ENCODE data around the gene OR10H4. TPM values are rescaled to one million over a fixed set of nuclear protein-coding genes. Genes with fewer than 3 reads are reported as not detected.

Gene OR10H4
- total RNA-seq, 1 experiment from 2014 or later: not detected

DNA sequence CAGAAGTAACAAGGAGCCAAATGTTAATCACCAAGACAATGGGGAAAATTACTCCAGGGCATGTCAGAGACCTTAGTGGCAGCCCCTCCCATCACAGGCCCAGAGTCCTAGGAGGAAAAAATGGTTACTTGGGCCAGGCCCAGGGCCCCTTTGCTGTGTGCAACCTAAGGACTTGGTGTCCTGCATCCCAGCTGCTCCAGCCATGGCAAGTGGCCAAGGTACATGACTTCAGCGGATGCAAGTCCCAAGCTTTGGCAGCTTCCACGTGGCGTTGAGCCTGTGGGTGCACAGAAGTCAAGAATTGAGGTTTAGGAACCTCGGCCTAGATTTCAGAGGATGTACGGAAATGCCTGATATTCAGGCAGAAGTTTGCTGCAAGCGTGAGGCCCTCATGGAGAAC lies 46.7 kb downstream of the OR10H4 start:
- in situ Hi-C loops (cut with HindIII; ENCODE audit: low pct_unique_long_range_greater_than_20kb, low sequenced_read_pairs): no loop called here

DNA sequence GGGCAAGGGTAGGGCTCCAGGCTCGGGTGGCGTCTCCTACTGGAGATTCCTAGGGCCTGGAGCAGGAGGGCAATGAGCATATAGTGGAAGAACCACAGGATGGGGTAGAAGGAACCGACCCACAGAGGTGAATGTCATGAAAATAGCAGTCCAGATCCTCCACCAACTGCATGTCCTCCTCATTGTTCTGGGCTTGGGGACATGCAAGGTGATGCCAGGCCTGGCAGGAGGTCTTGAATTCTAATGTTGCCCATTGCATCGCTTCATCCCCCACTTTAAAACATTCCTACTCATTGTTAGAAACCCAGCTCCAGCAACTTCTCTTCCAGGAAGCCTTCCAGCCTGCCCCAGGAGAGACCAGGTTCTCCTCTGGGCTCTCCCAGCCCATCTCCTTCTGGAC lies 49.4 kb downstream of the OR10H4 start:
- DNase-seq (ENCODE audit: low read depth): no peak
- in situ Hi-C loops (cut with HindIII; ENCODE audit: low pct_unique_long_range_greater_than_20kb, low sequenced_read_pairs): no loop called here

More for the DNA sequence above, 46.7 kb downstream of the OR10H4 start:
- no peak for DNase-seq (ENCODE audit: low read depth)

Other genes starting within 250 kb of the OR10H4 start
- gene OR10H2, start 221.0 kb upstream of the OR10H4 start, total RNA-seq (2014; rRNA removed; shearing (Covaris generic); ENCODE audit: low replicate concordance): not detected in 2 replicates
- gene OR10H3, start 211.0 kb upstream of the OR10H4 start, total RNA-seq (2014; rRNA removed; shearing (Covaris generic); ENCODE audit: low replicate concordance): not detected in 2 replicates
- gene OR10H5, start 161.3 kb upstream of the OR10H4 start, total RNA-seq (2014; rRNA removed; shearing (Covaris generic); ENCODE audit: low replicate concordance): not detected in 2 replicates
- not detected in 2 replicates for gene OR10H1, start 133.3 kb upstream of the OR10H4 start, total RNA-seq (2014; rRNA removed; shearing (Covaris generic); ENCODE audit: low replicate concordance)
- gene CYP4F2, start 50.9 kb upstream of the OR10H4 start, total RNA-seq (2014; rRNA removed; shearing (Covaris generic); ENCODE audit: low replicate concordance): not detected in 2 replicates
- 259 and 272 TPM in 2 replicates for gene CYP4F11, start 14.5 kb upstream of the OR10H4 start, total RNA-seq (2014; rRNA removed; shearing (Covaris generic); ENCODE audit: low replicate concordance)
- gene TPM4, start 127.5 kb downstream of the OR10H4 start, total RNA-seq (2014; rRNA removed; shearing (Covaris generic); ENCODE audit: low replicate concordance): 332 and 385 TPM in 2 replicates
- 72.2 and 122 TPM in 2 replicates for gene RAB8A, start 162.9 kb downstream of the OR10H4 start, total RNA-seq (2014; rRNA removed; shearing (Covaris generic); ENCODE audit: low replicate concordance)
- gene HSH2D, start 194.7 kb downstream of the OR10H4 start, total RNA-seq (2014; rRNA removed; shearing (Covaris generic); ENCODE audit: low replicate concordance): not detected in 2 replicates
- gene CIB3, start 224.5 kb downstream of the OR10H4 start, total RNA-seq (2014; rRNA removed; shearing (Covaris generic); ENCODE audit: low replicate concordance): 7.3 TPM in 1 of 2 replicates, not detected in the other
- gene FAM32A, start 236.4 kb downstream of the OR10H4 start, total RNA-seq (2014; rRNA removed; shearing (Covaris generic); ENCODE audit: low replicate concordance): 140 and 164 TPM in 2 replicates
- gene AP1M1, start 248.9 kb downstream of the OR10H4 start, total RNA-seq (2014; rRNA removed; shearing (Covaris generic); ENCODE audit: low replicate concordance): 80.8 and 81.6 TPM in 2 replicates